K562 (cell line): ENCODE results near the gene DGCR8. TPM values are rescaled to one million over a fixed set of nuclear protein-coding genes. Genes with fewer than 3 reads are reported as not detected.
A peak's percentile ranks its signal among the peaks of the same experiment; 100 is the strongest.

Source experiments
- GTF2F1 ChIP-seq: IDR thresholded peaks from 2 replicates; pipeline ENCODE4 v1.6.1; 2011; ENCODE audit warnings: low read depth, low read length, improper control_type of control experiment
- HES1 ChIP-seq: fragments of 450-650 bp; IDR thresholded peaks from 2 replicates; pipeline ENCODE4 v1.6.1; 2016; ENCODE audit warnings: low read depth, mild to moderate bottlenecking, moderate library complexity
- HINFP ChIP-seq: fragments of 450-650 bp; conservative IDR thresholded peaks from 2 replicates; pipeline ENCODE4 v1.6.1; 2016; ENCODE audit warnings: missing genetic modification characterization, low read depth, mild to moderate bottlenecking, control low read depth, missing compliant biosample characterization
- LARP7 ChIP-seq: fragments of 450-650 bp; IDR thresholded peaks from 2 replicates; pipeline ENCODE4 v1.6.1; 2016
- MCM7 ChIP-seq, 2 experiments: fragments of 450-650 bp; IDR thresholded peaks; 2 replicates each; pipeline ENCODE4 v1.6.1; 2016 to 2018
- MTA3 ChIP-seq: fragments of 450-650 bp; formaldehyde crosslinking; IDR thresholded peaks from 2 replicates; pipeline ENCODE4 v1.6.1; 2017; ENCODE audit warnings: mild to moderate bottlenecking, borderline replicate concordance
- NEUROD1 ChIP-seq: fragments of 150-350 bp; IDR thresholded peaks from 2 replicates; pipeline ENCODE4 v1.6.1; 2014; ENCODE audit warnings: borderline replicate concordance, low read length, low read depth; ENCODE audit not compliant: partially characterized antibody
- NFE2L1 ChIP-seq: fragments of 450-650 bp; IDR thresholded peaks from 2 replicates; pipeline ENCODE4 v1.6.1; 2016; ENCODE audit warnings: missing genetic modification characterization, low read depth, mild to moderate bottlenecking, missing compliant biosample characterization, moderate library complexity, borderline replicate concordance
- POLR2G ChIP-seq: fragments of 200-400 bp; formaldehyde crosslinking; IDR thresholded peaks from 2 replicates; pipeline ENCODE4 v1.6.1; 2017; ENCODE audit warnings: low read depth, mild to moderate bottlenecking, antibody characterized with exemption, low read length, moderate library complexity
- POLR2H ChIP-seq: IDR thresholded peaks from 2 replicates; pipeline ENCODE4 v1.6.1; 2016; ENCODE audit warnings: missing genetic modification characterization, low read depth, mild to moderate bottlenecking, control low read depth, missing compliant biosample characterization, moderate library complexity
- RAD21 ChIP-seq, 2 experiments: fragments of 250-450 bp in 1 of 2; fragments of 450-650 bp in 1 of 2; sonication (Bioruptor Pico) in 1 of 2; formaldehyde crosslinking in 1 of 2; IDR thresholded peaks in 1 of 2; conservative IDR thresholded peaks in 1 of 2; 2 replicates each; pipeline versions ENCODE4 v1.4.0 to v1.8.0; 2020 to 2022; ENCODE audit warnings: mild to moderate bottlenecking in 2 of 2, moderate library complexity in 1 of 2
- SIN3B ChIP-seq: fragments of 450-650 bp; IDR thresholded peaks from 2 replicates; pipeline ENCODE4 v1.6.1; 2017; ENCODE audit warnings: low read depth, mild to moderate bottlenecking, moderate library complexity
- SMAD3 ChIP-seq: fragments of 450-650 bp; formaldehyde crosslinking; conservative IDR thresholded peaks from 2 replicates; pipeline ENCODE4 v1.4.0; 2020; ENCODE audit warnings: mild to moderate bottlenecking
- SMARCE1 ChIP-seq: fragments of 450-650 bp; IDR thresholded peaks from 2 replicates; pipeline ENCODE4 v1.7.1; 2016; ENCODE audit warnings: mild to moderate bottlenecking
- TAF9B ChIP-seq: fragments of 450-650 bp; IDR thresholded peaks from 2 replicates; pipeline ENCODE4 v1.6.1; 2018; ENCODE audit warnings: mild to moderate bottlenecking; ENCODE audit not compliant: partially characterized antibody
- ZNF583 ChIP-seq: fragments of 250-450 bp; sonication (Bioruptor Pico); IDR thresholded peaks from 2 replicates; pipeline ENCODE4 v1.4.0; 2020
- ZNF589 ChIP-seq: fragments of 200-800 bp; sonication (Bioruptor generic); IDR thresholded peaks from 2 replicates; pipeline ENCODE4 v1.6.1; 2016; ENCODE audit warnings: low read depth, missing genetic modification characterization, missing compliant biosample characterization
- polyA plus RNA-seq, 8 experiments: library from polyadenylated mRNA; depleted of rRNA in 4 of 8; stranded (reverse) in 5 of 8; unstranded in 3 of 8; fragments of >200 nt; fragmentation: Nextera tagmentation in 2 of 8; fragmentation: Illumina TruSeq in 1 of 8; extraction: Ambion mirVana in 2 of 8; extraction: Trizol in 1 of 8; gene quantifications; 2 replicates each; pipeline versions ENCODE4 v1.2.1 to v1.2.3, GENCODE V29; 2011 to 2014; ENCODE audit warnings: inconsistent platforms in 1 of 8, missing spikeins in 1 of 8
- total RNA-seq, 7 experiments: library from RNA; depleted of rRNA in 6 of 7; stranded (reverse); fragments of >200 nt in 6 of 7; fragmentation: Illumina TruSeq in 2 of 7; extraction: Trizol in 2 of 7; gene quantifications; 2 replicates each; pipeline versions ENCODE4 v1.2.1 to v1.2.3, GENCODE V29; 2011 to 2021; ENCODE audit warnings: low replicate concordance in 1 of 7
- TF ChIP-seq, protein P1 (sequence below), 2 experiments: fragments of 250-450 bp in 1 of 2; fragments of 450-650 bp in 1 of 2; sonication (Bioruptor Pico) in 1 of 2; IDR thresholded peaks; 2 replicates each; pipeline versions ENCODE4 v1.6.1 to v1.8.0; 2016 to 2021; ENCODE audit warnings: mild to moderate bottlenecking in 2 of 2, moderate library complexity in 2 of 2, missing compliant biosample characterization in 1 of 2, missing genetic modification characterization in 1 of 2
- TF ChIP-seq, protein P2 (sequence below): fragments of 450-650 bp; IDR thresholded peaks from 2 replicates; pipeline ENCODE4 v1.6.1; 2016
- TF ChIP-seq, protein P3 (sequence below): IDR thresholded peaks from 3 replicates; pipeline ENCODE4 v1.6.1; 2011; ENCODE audit warnings: borderline replicate concordance, mild to moderate bottlenecking, moderate library complexity; ENCODE audit not compliant: insufficient read length; ENCODE audit errors: extremely low read depth

Gene DGCR8
- total and polyA plus RNA-seq, 9 of the 15 experiments (the other 6 are each of a cell fraction or from before 2014, with no cell fraction given): 5.9 to 144 (median 80.1) TPM

DNA sequence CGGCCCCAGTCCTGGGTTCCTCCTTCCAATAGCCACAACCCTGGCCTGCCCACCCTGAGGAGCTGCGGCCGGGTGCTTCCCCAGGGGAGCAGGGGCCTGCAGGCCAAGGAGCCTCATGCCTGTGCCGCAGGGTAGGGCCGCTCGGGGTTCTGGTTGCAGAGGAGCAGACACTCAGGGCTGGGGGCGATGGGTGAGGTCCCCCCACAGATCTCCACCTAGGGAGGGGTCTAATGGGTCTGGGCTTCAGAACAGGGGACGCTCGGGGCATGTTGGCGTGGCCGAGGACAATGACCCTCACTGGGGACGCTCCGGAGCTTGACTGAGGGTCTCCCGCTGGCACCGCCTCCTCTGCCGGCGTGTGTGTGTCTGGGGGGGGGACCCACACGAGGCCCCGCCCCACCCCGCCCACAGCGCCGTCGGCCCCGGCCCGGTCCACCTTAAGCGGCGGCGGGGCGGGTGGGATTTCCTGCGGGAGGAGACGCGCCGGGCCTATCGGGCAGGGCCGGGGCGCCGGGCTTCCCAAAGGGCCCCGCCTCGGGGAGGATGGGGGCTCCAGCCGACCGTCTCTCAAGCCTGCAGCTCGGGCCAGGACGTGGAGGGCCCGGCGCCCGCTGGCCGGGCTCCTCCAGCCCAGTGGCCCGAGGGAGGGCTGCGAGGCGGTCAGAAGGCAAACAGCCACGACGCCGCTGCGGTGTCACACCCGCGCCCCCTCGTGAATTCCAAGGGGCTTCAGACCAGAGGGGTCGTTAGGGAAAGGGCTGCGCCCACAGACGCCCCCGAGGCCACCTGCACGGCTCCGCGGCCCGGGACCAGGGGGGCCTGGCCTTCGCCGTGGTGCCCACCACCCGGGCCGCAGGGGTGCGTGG lies 50.9 kb downstream of the DGCR8 start (continued):
- TF ChIP-seq, protein P1, sequence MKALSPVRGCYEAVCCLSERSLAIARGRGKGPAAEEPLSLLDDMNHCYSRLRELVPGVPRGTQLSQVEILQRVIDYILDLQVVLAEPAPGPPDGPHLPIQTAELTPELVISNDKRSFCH (CRISPR knock-in tag; IDR thresholded peaks at IDR 0.05): no peak
- TF ChIP-seq, protein P1 (tag; IDR thresholded peaks at IDR 0.05): peak; percentile 91
- peak; percentile 91 for TF ChIP-seq ZNF583 (CRISPR knock-in tag)
- TF ChIP-seq, protein P2, sequence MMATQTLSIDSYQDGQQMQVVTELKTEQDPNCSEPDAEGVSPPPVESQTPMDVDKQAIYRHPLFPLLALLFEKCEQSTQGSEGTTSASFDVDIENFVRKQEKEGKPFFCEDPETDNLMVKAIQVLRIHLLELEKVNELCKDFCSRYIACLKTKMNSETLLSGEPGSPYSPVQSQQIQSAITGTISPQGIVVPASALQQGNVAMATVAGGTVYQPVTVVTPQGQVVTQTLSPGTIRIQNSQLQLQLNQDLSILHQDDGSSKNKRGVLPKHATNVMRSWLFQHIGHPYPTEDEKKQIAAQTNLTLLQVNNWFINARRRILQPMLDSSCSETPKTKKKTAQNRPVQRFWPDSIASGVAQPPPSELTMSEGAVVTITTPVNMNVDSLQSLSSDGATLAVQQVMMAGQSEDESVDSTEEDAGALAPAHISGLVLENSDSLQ: no peak
- no peak for TF ChIP-seq HES1
- no peak for TF ChIP-seq POLR2H (tag)
- TF ChIP-seq GTF2F1: peak; percentile 45; the same call in 1 of the 2 replicates
- no peak for TF ChIP-seq MCM7 (IDR thresholded peaks at IDR 0.05)
- peak; percentile 91 for TF ChIP-seq NEUROD1
- TF ChIP-seq SIN3B: peak; percentile 59
- peak; percentile 82 for TF ChIP-seq POLR2G
- TF ChIP-seq ZNF589 (CRISPR knock-in tag): no peak
- TF ChIP-seq HINFP (tag): no peak
- no peak for TF ChIP-seq SMARCE1
- no peak; the same call in 1 of the 2 replicates for TF ChIP-seq LARP7
- TF ChIP-seq, protein P3, sequence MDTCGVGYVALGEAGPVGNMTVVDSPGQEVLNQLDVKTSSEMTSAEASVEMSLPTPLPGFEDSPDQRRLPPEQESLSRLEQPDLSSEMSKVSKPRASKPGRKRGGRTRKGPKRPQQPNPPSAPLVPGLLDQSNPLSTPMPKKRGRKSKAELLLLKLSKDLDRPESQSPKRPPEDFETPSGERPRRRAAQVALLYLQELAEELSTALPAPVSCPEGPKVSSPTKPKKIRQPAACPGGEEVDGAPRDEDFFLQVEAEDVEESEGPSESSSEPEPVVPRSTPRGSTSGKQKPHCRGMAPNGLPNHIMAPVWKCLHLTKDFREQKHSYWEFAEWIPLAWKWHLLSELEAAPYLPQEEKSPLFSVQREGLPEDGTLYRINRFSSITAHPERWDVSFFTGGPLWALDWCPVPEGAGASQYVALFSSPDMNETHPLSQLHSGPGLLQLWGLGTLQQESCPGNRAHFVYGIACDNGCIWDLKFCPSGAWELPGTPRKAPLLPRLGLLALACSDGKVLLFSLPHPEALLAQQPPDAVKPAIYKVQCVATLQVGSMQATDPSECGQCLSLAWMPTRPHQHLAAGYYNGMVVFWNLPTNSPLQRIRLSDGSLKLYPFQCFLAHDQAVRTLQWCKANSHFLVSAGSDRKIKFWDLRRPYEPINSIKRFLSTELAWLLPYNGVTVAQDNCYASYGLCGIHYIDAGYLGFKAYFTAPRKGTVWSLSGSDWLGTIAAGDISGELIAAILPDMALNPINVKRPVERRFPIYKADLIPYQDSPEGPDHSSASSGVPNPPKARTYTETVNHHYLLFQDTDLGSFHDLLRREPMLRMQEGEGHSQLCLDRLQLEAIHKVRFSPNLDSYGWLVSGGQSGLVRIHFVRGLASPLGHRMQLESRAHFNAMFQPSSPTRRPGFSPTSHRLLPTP: no peak
- TF ChIP-seq TAF9B: no peak
- TF ChIP-seq RAD21 (CRISPR knock-in tag; conservative IDR thresholded peaks at IDR 0.05 in 1 of 2, IDR thresholded peaks at IDR 0.05 in 1 of 2): no peak
- peak; percentile 74; the same call in 1 of the 2 replicates for TF ChIP-seq MTA3
- TF ChIP-seq NFE2L1 (tag): no peak
- TF ChIP-seq SMAD3 (CRISPR knock-in tag): peak; percentile 64; the same call in 1 of the 2 replicates
